ENCODE results near the gene SLC38A9.
A peak's percentile ranks its signal among the peaks of the same experiment; 100 is the strongest.
"Not testable (repeated sequence)": the region's sequence is repeated elsewhere in the genome, so short reads cannot be mapped to it uniquely, and the experiment has no call there.

The SLC38A9 gene

DNA sequence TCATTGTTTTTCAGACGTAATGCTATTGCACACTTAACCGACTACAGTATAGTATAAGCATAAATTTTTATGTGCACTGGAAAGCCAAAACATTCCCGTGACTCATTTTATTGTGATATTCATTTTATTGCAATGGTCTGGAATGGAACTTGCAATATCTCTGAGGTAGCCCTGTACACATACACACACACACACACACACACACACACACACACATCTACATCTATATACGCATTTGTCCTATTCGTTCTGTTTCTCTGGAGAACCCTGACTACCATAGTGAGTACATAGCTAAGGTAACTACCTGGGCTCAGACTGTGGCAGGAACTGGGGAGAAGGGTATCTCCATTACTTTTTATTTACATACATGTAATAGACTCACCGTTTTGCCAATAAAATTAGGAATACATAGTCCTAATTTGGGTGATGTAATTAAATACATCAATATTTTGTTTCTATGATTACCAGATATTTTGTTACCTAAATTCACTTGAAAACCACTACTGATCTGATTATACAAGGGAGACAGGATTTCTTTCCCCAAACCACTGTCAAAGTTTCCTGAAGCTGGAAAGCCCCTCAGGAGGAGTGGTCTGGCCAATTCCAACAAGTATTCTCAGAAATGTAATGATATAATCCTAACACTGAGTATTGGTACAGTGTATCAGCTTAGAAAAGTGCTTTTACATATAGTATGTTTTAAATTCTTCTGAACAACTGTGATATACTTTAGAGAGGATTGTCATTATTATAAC, 103.4 kb downstream of the SLC38A9 start:
- DNase-seq: no peak

- DNase-seq: not testable (repeated sequence)
These were observed 104.8 kb downstream of the SLC38A9 start for GRCh38 chr5:55607309-55607708.

- DNase-seq: no peak
These were observed 107.5 kb downstream of the SLC38A9 start for GRCh38 chr5:55604611-55605067.

DNA sequence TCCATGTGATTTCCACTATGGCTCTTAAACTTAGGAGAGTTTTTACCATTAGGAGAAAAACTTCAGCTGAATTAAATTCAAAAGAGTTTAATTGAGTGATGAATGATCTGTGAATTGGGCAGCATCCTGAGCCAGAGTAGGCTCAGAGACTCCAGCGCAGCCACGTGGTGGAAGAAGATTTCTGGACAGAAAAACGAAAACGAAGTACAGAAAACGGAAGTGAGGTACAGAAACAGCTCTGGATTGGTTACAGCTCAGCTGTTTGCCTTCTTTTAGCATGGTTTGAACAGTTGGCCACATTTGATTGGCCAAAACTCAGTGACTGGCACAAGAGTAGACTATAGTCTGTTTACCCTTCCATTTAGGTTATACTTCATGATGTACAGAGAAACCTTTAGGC, 108.2 kb downstream of the SLC38A9 start:
- DNase-seq: no peak

DNA sequence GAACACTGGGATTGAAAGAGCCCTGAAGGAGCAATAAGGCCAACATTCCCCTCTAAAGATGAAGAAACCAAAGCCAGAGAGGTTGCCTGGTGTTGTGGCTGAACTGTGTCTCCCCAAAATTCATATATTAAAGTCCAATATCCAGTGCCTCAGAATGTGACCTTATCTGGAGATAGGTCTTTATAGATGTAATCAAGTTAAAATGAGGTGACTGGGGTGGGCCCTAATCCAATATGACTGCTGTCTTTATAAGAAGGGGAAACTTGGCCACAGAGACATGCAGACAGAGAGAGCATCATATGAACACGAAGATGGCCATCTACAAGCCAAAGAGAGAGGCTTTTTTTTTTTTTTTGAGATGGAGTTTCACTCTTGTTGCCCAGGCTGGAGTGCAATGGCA, 110.5 kb downstream of the SLC38A9 start:
- DNase-seq: no peak

GRCh38 chr5:55601204-55601618, 110.9 kb downstream of the SLC38A9 start:
- no peak for DNase-seq

- no peak for DNase-seq
These were observed 111.5 kb downstream of the SLC38A9 start for GRCh38 chr5:55600497-55601203.

DNA sequence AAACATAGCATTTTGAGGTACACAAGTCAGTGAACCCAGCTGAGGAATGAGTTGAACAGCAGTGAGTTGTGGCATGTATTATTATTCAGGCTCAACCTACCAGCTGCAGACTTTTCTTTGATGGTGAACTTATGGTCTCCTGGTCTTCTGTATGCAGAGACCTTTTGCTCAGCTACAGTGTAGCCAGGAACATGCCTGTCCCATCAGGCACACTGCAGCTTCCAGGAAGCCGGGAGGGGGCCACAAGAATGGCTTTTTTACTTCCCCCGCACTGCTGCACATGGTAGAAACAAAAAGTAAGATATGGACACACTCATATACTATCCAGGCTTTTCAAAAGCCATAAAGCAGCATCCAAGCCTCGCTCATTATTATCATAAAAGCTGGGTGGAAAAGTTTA, 112.0 kb downstream of the SLC38A9 start:
- no peak for DNase-seq

DNA sequence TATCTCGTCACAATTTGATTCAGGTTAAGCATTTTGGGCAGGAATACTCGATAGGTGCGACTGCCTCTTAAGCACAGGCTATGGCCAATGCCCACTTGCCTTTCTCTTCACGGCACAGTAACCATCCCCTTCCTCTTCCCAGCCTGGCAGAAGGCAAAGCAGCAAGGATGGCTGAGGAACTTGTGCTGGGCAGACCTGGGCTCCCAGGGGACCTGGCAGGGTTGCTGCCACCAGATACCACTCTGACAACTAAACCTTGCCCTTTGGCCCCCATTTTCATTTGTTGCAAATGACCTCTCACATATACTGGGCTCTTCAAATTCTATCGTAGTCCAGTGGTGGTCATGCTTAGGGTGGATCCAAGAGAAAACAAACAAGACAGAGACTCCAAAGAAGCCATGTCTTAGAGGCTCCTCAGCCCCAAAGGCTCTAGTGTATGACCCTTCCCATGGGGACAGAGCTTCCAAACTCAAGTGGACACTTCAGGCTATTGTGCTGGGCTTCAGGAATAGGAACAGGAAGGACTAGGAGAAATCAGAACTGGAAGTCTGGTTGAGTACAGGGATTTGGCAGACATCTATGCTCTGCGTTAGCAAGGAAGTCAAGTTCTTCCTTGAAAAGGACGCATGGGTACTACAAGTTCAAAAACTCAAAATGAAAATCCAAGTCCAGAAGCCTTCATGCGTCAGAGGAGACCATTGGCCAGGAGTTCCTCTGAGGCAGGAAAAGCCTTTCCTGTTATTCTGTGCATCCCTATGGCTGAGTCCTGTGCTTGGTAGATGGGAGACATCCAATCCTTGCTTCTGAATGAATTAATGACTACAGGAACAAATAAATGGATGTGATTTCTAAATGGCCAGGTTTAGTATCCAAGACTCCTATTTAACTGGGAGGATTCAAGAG, 112.7 kb downstream of the SLC38A9 start:
- no peak for DNase-seq

DNA sequence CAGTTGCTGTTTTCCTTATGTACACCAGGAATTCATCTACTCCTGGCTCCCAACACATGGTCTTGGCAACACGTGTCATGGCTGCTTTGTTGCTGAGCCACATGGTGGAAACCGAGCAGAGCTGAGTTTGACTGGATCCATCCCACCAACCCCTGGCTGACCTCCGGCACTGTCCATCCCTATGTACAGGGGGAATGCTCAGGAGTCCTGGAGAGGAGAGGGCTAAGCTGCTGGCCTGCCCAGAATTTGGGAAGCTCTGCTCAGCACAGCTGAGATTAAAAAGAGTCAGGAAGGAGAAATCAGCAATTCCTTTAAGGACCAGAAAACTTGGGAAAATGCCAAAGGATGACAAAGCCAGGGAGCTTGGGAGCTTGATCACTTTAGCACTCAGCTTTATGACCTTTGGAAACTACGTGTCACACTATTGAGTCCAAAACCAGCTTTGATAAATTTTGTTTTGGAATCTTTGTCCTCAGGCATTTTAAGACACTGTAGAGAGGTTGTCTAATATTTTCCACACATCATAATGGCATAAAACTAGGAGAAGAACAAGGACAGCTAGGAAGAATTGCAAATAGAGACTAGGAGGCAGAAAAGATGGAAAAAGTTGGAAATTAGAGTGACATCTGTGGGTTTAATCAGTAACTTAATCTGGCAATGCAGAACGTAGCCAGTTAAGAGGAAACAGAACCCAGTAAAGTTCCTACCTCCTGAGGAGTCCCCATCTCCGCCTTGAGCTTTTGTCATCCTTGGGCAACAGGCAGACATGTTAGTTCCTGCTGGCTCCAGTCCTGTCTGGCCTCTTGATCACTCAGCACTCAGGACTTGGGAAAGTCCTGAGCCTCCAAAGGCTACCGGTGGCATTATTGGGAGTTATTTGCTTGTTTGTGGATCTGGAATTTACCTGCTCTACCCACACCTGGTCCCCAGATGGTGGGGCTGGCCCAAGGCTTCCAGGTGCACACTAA, 114.8 kb downstream of the SLC38A9 start:
- no peak for DNase-seq

GRCh38 chr5:55594671-55595070, 117.5 kb downstream of the SLC38A9 start:
- DNase-seq: no peak

DNA sequence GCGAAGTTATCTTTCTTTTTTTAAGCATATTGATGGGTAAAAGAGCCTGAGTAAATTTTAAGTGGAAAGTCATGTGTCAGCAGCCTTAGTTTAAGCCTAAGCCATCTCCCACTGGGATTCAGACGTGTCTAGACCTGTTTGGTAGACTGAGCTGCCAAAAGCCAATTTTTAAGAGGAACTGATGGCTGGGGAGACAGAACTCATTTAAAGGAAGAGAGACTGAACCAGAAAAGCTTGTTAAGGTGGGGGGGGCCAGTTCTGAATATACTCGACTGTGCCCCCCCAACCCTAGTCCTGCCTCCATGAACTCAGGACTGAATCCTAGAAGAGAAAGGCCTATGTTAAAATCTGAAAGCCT, 119.0 kb downstream of the SLC38A9 start:
- peak; percentile 79 for DNase-seq

DNA sequence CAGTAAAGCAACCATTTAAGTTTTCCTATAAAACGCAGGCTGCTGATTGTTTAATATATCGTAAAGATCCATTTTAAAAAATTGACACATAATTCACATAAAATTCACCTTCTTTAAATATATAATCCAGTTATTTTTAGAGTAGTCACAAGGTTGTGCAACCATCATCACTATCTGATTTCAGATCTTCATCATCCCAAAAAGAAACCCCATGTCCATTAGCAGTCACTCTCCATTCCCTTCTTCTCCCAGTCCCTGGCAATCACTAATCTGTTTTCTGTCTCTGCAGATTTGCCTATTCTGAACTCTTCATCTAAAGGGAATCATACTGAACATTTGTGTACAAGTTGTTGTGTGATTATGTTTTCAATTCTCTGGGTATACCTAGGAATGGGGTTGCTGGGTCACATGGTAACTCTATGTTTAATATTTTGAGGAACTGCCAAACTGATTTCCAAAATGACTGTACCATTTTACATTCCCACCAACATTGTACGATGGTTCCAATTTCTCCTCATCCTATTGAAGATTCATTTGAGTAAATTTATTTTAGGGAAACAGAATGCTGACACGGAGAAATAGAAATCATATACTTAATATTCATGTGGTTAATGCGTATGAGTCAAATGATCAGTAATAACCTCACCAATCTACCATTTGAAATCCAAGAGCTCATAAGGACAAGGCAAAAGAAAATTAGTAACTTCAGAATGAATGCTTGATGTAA, 119.6 kb downstream of the SLC38A9 start:
- DNase-seq: no peak

DNA sequence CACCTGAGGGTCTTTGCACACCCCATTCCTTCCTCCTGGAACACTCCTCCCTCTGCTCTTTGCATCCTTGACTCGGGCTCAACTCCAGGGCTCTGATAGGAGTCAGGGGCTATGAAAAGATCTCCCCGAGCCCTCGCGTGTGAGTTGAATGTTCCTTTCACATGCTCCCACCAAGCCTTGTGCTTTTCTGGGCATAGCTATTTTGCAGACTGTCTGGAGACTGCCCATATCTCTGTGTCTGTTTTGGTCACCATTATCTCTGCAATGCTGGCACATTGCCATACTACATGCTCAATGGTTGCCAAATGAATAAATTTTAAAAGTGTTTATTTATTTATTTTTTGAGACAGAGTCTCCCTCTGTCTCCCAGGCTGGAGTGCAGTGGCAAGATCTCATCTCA, 120.4 kb downstream of the SLC38A9 start:
- DNase-seq: no peak

GRCh38 chr5:55585206-55585610, 126.9 kb downstream of the SLC38A9 start:
- no peak for DNase-seq

DNA sequence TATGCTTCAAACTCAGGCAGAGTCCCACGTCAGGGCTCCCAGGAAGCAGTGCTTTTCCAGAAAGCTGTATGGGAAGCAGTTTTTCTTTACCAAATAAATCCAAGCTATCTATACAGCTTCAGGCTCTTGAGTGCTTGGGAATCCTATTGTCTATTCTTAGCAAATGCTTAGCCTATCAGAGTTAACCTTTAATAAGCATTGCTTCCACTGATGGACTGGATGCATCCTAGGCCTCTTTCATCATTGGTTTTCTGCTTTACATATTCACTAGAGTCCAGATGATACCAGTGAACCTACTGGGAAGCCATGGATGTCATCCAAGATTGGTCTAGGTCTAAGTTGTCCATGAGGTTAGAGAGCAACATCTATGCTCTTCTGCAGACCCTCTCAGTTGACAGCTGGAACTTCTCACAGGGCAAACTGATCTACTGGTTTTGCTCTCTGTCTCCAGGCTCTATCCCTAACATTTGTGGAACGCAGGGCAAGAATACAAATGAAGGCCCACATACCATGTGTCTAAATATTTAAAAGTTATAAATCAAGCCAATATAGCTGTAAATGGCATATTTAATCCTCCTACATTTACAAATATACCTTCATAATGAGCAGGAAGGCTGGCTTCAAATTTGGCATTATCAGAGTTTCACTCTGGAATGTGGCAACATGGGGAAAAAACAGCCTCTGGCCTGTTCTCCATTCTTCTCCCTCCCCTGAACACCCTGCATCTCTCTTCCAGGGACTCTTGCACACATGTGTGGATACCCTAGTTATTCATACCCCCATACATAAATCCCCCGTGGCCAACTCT, 127.5 kb downstream of the SLC38A9 start:
- no peak for DNase-seq

DNA sequence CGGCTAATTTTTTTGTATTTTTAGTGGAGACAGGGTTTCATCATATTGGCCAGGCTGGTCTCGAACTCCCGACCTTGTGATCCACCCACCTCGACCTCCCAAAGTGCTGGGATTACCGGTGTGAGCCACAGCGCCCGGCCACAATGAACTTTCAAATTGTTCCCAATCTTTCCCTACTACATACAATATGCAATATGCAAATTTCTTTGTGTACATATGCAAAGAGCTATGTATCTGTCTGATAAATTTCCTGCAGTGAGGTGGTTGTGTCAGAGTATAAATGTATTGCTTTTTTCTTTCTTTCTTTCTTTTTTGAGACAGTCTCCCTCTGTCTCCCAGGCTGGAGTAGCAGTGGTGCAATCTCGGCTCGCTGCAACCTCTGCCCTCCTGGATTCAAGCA, 128.5 kb downstream of the SLC38A9 start:
- DNase-seq: no peak

GRCh38 chr5:55582256-55582655, 129.9 kb downstream of the SLC38A9 start:
- no peak for DNase-seq

DNA sequence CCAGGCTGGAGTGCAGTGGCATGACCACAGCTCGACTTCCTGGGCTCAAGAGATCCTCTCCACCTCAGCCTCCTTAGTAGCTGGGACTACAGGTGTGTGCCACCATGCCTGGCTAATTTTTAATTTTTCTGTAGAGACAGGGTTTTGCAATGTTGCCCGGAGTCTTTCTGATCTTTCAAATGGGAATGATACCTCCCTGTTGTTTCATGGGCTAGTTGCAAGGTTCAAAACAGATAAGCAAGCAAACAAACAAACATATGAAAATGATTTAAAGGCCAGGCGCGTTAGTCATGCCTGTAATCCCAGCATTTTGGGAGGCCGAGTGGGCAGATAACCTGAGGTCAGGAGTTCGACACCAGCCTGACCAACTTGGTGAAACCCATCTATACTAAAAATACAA, 132.1 kb downstream of the SLC38A9 start:
- DNase-seq: no peak

DNA sequence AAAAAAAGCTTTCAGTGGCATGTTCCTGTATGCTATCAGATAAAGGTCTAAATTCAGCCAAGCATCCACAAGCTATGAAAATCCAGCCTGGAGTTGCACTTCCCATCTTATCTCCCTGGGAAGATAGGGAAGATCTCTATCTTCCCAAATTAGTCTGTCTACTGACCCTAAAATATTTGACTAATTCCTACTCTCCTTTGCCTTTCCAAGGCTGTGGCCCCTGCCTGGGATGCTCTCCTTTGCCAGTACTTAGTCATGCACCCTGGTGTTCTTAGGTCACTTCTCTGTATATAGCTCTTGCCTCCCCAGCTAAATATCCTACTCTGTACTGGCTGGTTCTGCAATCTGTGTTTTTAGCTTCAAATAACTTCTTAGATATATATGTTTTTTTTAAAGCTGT, 133.4 kb downstream of the SLC38A9 start:
- DNase-seq: no peak

All from DMS79 treated with DMSO at 0.1 percent for 48 hours (cell line).